ENCODE measurements around the gene XDH. TPM values are rescaled to one million over a fixed set of nuclear protein-coding genes. Genes with fewer than 3 reads are reported as not detected.

XDH gene
- total and polyA plus RNA-seq, 3 experiments from 2014 or later = not detected

DNA sequence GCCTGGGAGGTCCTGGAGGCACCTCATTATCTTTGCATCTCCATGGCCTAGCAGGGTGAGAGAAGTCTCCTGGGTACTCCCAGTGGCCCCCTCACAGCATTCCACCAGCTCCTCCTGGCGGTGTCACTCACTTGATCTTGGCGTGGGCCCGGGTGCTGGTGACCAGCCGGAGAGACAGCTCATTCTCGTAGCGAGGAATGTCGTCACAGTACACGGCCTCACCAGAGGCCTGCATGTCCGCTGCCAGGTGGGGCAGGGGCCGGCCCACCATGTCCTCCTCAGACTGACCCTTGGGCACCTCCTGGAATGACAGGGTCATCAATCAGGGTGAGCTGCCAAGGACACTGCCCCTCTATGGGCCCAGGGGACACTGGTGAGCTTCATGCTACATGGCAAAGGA is 42.4 kb downstream of the XDH start:
- Mint-ChIP-seq H3K36me3 (no peaks in the 10 kb centered on the region), H3K9me3 (no peaks in the 10 kb centered on the region), H3K27ac (no peak overlapping the region), H3K4me1 (no peaks in the 10 kb centered on the region), H3K4me3 (no peak overlapping the region), H3K27me3 (peaks cover 0 to 1% of the 10 kb centered on the region in 2 donors)
- Histone ChIP-seq H3K27me3 (ENCODE audit: insufficient read depth, low read length, poor library complexity, severe bottlenecking) (no peaks in the 10 kb centered on the region), H3K9me3 (ENCODE audit: low read length) (no peaks in the 10 kb centered on the region), H3K27ac (ENCODE audit: low read depth, low read length) (no peak overlapping the region), H3K4me1 (ENCODE audit: insufficient read depth, low read length) (no peaks in the 10 kb centered on the region), H3K36me3 (ENCODE audit: insufficient read depth, low read length) (no peaks in the 10 kb centered on the region), H3K4me3 (ENCODE audit: low read length) (no peak overlapping the region)
- DNase-seq = no peak
- ChIA-PET CTCF (no interaction called here), POLR2A (no interaction called here)

GRCh38 chr2:31371691-31372090 is 42.9 kb downstream of the XDH start:
- no peaks in the 10 kb centered on the region for H3K27me3 ChIP-seq (ENCODE audit: insufficient read depth, low read length, poor library complexity, severe bottlenecking)
- H3K4me3 ChIP-seq (ENCODE audit: low read length) = no peak overlapping the region
- no peaks in the 10 kb centered on the region for H3K36me3 Mint-ChIP-seq
- DNase-seq = no peak
- H3K9me3 ChIP-seq (ENCODE audit: low read length) = no peaks in the 10 kb centered on the region
- H3K4me3 Mint-ChIP-seq = no peak overlapping the region
- ChIA-PET CTCF (no interaction called here), POLR2A (no interaction called here)
- no peaks in the 10 kb centered on the region for H3K4me1 ChIP-seq (ENCODE audit: insufficient read depth, low read length)
- H3K27me3 Mint-ChIP-seq = no peaks in the 10 kb centered on the region
- no peaks in the 10 kb centered on the region for H3K4me1 Mint-ChIP-seq
- no peaks in the 10 kb centered on the region for H3K9me3 Mint-ChIP-seq
- H3K27ac Mint-ChIP-seq = no peak overlapping the region
- H3K27ac ChIP-seq (ENCODE audit: low read depth, low read length) = no peak overlapping the region
- H3K36me3 ChIP-seq (ENCODE audit: insufficient read depth, low read length) = no peaks in the 10 kb centered on the region

DNA sequence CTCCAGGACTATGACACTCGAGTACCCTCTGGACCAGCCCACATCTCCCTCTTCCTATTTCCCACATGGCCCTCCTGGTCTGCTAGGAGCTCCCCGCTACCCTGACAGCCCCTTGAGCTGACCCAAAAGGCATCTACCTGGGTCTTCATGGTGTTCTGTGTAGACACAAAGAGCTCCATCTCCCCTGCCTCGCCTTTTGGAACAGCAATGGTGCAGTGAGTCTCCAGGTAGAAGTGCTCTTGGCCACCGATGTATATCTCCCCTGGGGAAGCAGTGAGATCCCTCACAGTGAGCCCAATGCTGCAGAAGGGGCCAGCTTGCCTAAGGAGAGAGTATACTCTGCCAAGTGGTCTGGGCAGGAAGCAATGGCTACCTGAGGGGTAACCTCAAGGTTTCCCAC is 47.8 kb downstream of the XDH start:
- no peak for DNase-seq
- no peak overlapping the region for H3K4me3 Mint-ChIP-seq
- H3K27ac Mint-ChIP-seq = peak overlapping the region in 1 of 8 donors; percentile 13
- no peak overlapping the region for H3K4me3 ChIP-seq (ENCODE audit: low read length)
- H3K9me3 ChIP-seq (ENCODE audit: low read length) = no peaks in the 10 kb centered on the region
- ChIA-PET POLR2A (no interaction called here), CTCF (no interaction called here)
- no peaks in the 10 kb centered on the region for H3K4me1 ChIP-seq (ENCODE audit: insufficient read depth, low read length)
- H3K4me1 Mint-ChIP-seq = no peaks in the 10 kb centered on the region
- H3K27me3 ChIP-seq (ENCODE audit: insufficient read depth, low read length, poor library complexity, severe bottlenecking) = no peaks in the 10 kb centered on the region
- H3K9me3 Mint-ChIP-seq = no peaks in the 10 kb centered on the region
- H3K36me3 Mint-ChIP-seq = no peaks in the 10 kb centered on the region
- H3K36me3 ChIP-seq (ENCODE audit: insufficient read depth, low read length) = no peaks in the 10 kb centered on the region
- H3K27ac ChIP-seq (ENCODE audit: low read depth, low read length) = no peak overlapping the region
- H3K27me3 Mint-ChIP-seq = peaks cover 2 to 4% of the 10 kb centered on the region in 2 donors

DNA sequence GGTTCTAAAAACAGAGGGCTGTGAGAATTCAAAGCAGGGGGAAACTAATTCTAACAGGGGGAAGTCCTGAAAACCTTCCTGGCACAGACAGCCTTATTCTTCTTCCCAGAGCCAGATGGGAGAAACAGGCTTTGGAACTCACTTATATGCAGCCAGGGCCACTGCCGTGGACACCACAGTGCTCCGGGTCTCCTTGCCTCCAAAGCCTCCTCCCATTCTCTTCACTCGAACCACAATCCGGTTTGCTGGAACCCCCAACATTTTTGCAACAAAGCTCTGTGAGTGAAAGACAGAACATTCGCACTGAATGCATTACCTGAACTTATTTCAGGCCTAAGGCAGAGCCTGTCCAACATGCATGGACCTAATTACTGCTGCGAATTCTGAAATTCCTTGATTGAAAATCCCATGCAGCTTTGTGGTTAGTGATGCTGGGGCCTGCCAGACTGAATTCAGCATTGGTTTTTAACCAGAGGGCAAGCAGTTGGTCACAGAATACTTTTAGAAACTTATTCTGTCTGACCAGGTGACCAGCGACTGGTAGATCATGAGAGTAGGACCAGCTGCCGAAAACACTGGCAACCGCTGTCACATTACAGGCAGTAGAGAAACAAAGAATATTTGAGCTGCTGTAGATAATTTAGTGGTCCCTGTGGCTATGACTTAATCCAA is 48.6 kb downstream of the XDH start:
- no peak overlapping the region for H3K27ac ChIP-seq (ENCODE audit: low read depth, low read length)
- Mint-ChIP-seq H3K36me3 (no peaks in the 10 kb centered on the region), H3K27ac (no peak overlapping the region), H3K4me1 (no peaks in the 10 kb centered on the region), H3K27me3 (peaks cover 2 to 4% of the 10 kb centered on the region in 2 donors), H3K4me3 (no peak overlapping the region), H3K9me3 (no peaks in the 10 kb centered on the region)
- ChIA-PET CTCF (no interaction called here), POLR2A (no interaction called here)
- no peaks in the 10 kb centered on the region for H3K9me3 ChIP-seq (ENCODE audit: low read length)
- H3K4me1 ChIP-seq (ENCODE audit: insufficient read depth, low read length) = no peaks in the 10 kb centered on the region
- H3K4me3 ChIP-seq (ENCODE audit: low read length) = no peak overlapping the region
- H3K36me3 ChIP-seq (ENCODE audit: insufficient read depth, low read length) = no peaks in the 10 kb centered on the region
- DNase-seq = no peak
- no peaks in the 10 kb centered on the region for H3K27me3 ChIP-seq (ENCODE audit: insufficient read depth, low read length, poor library complexity, severe bottlenecking)

GRCh38 chr2:31365348-31365747 is 49.2 kb downstream of the XDH start:
- no peak for DNase-seq
- POLR2A ChIA-PET = no interaction called here
- no peaks in the 10 kb centered on the region for H3K36me3 Mint-ChIP-seq
- no peak overlapping the region for H3K27ac Mint-ChIP-seq
- Histone ChIP-seq H3K27ac (ENCODE audit: low read depth, low read length) (no peak overlapping the region), H3K36me3 (ENCODE audit: insufficient read depth, low read length) (no peaks in the 10 kb centered on the region), H3K27me3 (ENCODE audit: insufficient read depth, low read length, poor library complexity, severe bottlenecking) (no peaks in the 10 kb centered on the region), H3K9me3 (ENCODE audit: low read length) (no peaks in the 10 kb centered on the region), H3K4me1 (ENCODE audit: insufficient read depth, low read length) (no peaks in the 10 kb centered on the region), H3K4me3 (ENCODE audit: low read length) (no peak overlapping the region)
- H3K4me1 Mint-ChIP-seq = no peaks in the 10 kb centered on the region
- H3K27me3 Mint-ChIP-seq = peaks cover 2 to 8% of the 10 kb centered on the region in 2 donors
- CTCF ChIA-PET = no interaction called here
- no peak overlapping the region for H3K4me3 Mint-ChIP-seq
- no peaks in the 10 kb centered on the region for H3K9me3 Mint-ChIP-seq

DNA sequence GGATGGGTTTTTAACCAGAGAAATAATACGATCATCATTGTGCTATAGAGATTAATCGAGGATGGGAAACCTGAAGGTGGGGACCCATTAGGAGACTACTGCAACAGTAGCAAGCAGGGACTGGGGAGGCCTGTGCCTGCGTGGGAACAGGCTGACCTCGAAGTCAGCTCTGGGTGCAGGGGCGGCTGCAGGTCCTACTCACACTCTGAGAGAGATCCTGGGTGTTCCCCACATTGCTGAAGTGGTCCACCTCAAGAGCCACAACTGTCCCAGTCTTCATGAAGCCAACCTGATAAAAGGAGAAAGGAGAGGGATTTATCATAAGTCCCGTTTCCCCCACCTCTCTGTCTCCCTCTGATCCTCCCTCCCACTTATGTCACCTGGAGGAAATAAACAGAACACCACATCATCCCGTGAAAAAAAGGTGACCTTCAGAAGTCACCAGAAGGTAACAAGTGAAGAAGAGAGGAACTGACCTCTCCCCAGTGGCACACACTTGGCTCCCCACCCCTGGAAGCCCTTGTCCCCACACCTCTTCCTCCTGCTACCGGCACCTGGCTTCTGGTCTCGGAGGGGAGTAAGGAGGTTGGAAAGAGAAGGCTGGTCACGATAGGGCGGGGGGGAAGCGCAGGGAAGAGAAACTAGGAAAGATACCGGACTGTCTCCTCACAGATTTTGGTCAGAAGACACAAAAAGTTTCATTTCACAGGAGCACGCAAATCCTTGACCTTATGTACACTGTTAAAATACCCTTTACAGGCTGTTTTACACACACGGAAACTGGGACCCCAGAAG is 50.4 kb downstream of the XDH start:
- Mint-ChIP-seq H3K27ac (no peak overlapping the region), H3K27me3 (peaks cover 2 to 13% of the 10 kb centered on the region in 2 donors), H3K9me3 (no peaks in the 10 kb centered on the region), H3K4me3 (no peak overlapping the region), H3K4me1 (no peaks in the 10 kb centered on the region), H3K36me3 (no peaks in the 10 kb centered on the region)
- ChIA-PET POLR2A (no interaction called here), CTCF (no interaction called here)
- no peaks in the 10 kb centered on the region for H3K36me3 ChIP-seq (ENCODE audit: insufficient read depth, low read length)
- no peaks in the 10 kb centered on the region for H3K4me1 ChIP-seq (ENCODE audit: insufficient read depth, low read length)
- H3K27me3 ChIP-seq (ENCODE audit: insufficient read depth, low read length, poor library complexity, severe bottlenecking) = no peaks in the 10 kb centered on the region
- DNase-seq = no peak
- no peak overlapping the region for H3K4me3 ChIP-seq (ENCODE audit: low read length)
- no peak overlapping the region for H3K27ac ChIP-seq (ENCODE audit: low read depth, low read length)
- no peaks in the 10 kb centered on the region for H3K9me3 ChIP-seq (ENCODE audit: low read length)

- no peak overlapping the region for H3K4me3 Mint-ChIP-seq
- no peaks in the 10 kb centered on the region for H3K9me3 ChIP-seq (ENCODE audit: low read length)
- no peak overlapping the region for H3K27ac ChIP-seq (ENCODE audit: low read depth, low read length)
- H3K36me3 ChIP-seq (ENCODE audit: insufficient read depth, low read length) = no peaks in the 10 kb centered on the region
- ChIA-PET CTCF (no interaction called here), POLR2A (no interaction called here)
- H3K4me1 Mint-ChIP-seq = no peaks in the 10 kb centered on the region
- H3K27me3 Mint-ChIP-seq = peaks cover 2 to 21% of the 10 kb centered on the region in 2 donors
- no peaks in the 10 kb centered on the region for H3K27me3 ChIP-seq (ENCODE audit: insufficient read depth, low read length, poor library complexity, severe bottlenecking)
- H3K27ac Mint-ChIP-seq = no peak overlapping the region
- DNase-seq = no peak
- no peak overlapping the region for H3K4me3 ChIP-seq (ENCODE audit: low read length)
- H3K36me3 Mint-ChIP-seq = no peaks in the 10 kb centered on the region
- no peaks in the 10 kb centered on the region for H3K4me1 ChIP-seq (ENCODE audit: insufficient read depth, low read length)
- H3K9me3 Mint-ChIP-seq = no peaks in the 10 kb centered on the region
These were observed 52.0 kb downstream of the XDH start for GRCh38 chr2:31362581-31362980.

GRCh38 chr2:31359229-31359628 is 55.3 kb downstream of the XDH start:
- peaks cover 0 to 2% (median 0%) of the 10 kb centered on the region in 3 donors for H3K36me3 Mint-ChIP-seq
- H3K9me3 Mint-ChIP-seq = peaks cover 0 to 7% (median 3%) of the 10 kb centered on the region in 5 donors

More at GRCh38 chr2:31359229-31359628, 55.3 kb downstream of the XDH start:
- Mint-ChIP-seq H3K27ac (no peak overlapping the region), H3K4me3 (no peak overlapping the region), H3K4me1 (no peaks in the 10 kb centered on the region), H3K27me3 (peaks cover 9 to 50% of the 10 kb centered on the region in 2 donors)
- H3K4me3 ChIP-seq (ENCODE audit: low read length) = no peak overlapping the region
- ChIA-PET CTCF (no interaction called here), POLR2A (no interaction called here)
- DNase-seq = no peak
- H3K36me3 ChIP-seq (ENCODE audit: insufficient read depth, low read length) = no peaks in the 10 kb centered on the region
- no peaks in the 10 kb centered on the region for H3K9me3 ChIP-seq (ENCODE audit: low read length)
- H3K4me1 ChIP-seq (ENCODE audit: insufficient read depth, low read length) = no peaks in the 10 kb centered on the region
- H3K27me3 ChIP-seq (ENCODE audit: insufficient read depth, low read length, poor library complexity, severe bottlenecking) = no peaks in the 10 kb centered on the region
- no peak overlapping the region for H3K27ac ChIP-seq (ENCODE audit: low read depth, low read length)
